Measurements from ENCODE around the gene CDRT15. TPM values are rescaled to one million over a fixed set of nuclear protein-coding genes. Genes with fewer than 3 reads are reported as not detected.

Gene CDRT15
- total RNA-seq, 1 experiment from 2014 or later, result not detected

DNA sequence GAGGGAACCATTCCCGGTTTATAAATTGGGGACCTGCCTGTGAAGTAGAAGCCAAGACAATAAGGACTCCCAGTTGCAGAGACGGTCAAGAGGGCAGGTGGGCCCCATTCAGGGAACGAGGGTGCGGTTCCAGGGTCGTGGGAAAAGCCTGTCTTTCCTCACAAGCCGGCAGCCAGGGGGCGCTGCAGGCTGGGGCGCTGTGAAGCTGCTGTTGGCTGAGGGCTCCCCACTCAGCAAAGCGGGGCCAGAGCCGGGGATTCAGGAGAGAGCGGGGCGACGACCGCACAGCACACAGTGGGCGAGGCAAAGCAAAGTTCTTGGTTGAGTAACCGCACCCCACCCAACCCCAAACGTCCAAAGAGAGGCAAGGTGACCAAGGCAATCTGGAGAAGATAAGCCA lies 24.9 kb downstream of the CDRT15 start:
- no peaks in the 10 kb centered on the region for H3K27me3 ChIP-seq (ENCODE audit: low read length)
- H3K4me2 ChIP-seq (ENCODE audit: low read length), result no peak overlapping the region
- ChIA-PET CTCF (no interaction called here), POLR2A (ENCODE audit: unreplicated experiment) (no interaction called here)
- BruUV-seq (replicated peaks), result no TSS peak
- H3K36me3 ChIP-seq (ENCODE audit: low read depth, low read length), result peaks cover 41% of the 10 kb centered on the region
- 0 out of 2 replicates have a peak, but pooled peaks cover under 1% of the 10 kb centered on the region for H3K4me1 ChIP-seq (ENCODE audit: insufficient read depth, low read length)
- H3K27ac ChIP-seq (ENCODE audit: low read length), result no peak overlapping the region
- H3K79me2 ChIP-seq (ENCODE audit: low read length), result no peaks in the 10 kb centered on the region
- DNase-seq, result no peak
- H3K9me3 ChIP-seq (ENCODE audit: low read length), result no peaks in the 10 kb centered on the region
- no peak overlapping the region for H2AFZ ChIP-seq (ENCODE audit: low read length)
- H3K9me2 ChIP-seq (replicated peaks; ENCODE audit: low read length), result no peaks in the 10 kb centered on the region
- H3K4me3 ChIP-seq (ENCODE audit: low read length), result no peak overlapping the region
- intact Hi-C loops (cut with micrococcal nuclease), result no loop called here
- H3K9ac ChIP-seq (ENCODE audit: low read length), result no peak overlapping the region
- H3F3A ChIP-seq (ENCODE audit: low read length, unreplicated experiment), result no peaks in the 10 kb centered on the region
- ATAC-seq, result no peak
- TF ChIP-seq, protein P1, sequence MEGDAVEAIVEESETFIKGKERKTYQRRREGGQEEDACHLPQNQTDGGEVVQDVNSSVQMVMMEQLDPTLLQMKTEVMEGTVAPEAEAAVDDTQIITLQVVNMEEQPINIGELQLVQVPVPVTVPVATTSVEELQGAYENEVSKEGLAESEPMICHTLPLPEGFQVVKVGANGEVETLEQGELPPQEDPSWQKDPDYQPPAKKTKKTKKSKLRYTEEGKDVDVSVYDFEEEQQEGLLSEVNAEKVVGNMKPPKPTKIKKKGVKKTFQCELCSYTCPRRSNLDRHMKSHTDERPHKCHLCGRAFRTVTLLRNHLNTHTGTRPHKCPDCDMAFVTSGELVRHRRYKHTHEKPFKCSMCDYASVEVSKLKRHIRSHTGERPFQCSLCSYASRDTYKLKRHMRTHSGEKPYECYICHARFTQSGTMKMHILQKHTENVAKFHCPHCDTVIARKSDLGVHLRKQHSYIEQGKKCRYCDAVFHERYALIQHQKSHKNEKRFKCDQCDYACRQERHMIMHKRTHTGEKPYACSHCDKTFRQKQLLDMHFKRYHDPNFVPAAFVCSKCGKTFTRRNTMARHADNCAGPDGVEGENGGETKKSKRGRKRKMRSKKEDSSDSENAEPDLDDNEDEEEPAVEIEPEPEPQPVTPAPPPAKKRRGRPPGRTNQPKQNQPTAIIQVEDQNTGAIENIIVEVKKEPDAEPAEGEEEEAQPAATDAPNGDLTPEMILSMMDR (conservative IDR thresholded peaks at IDR 0.05; ENCODE audit: low read depth, low read length), result peak; percentile 49
- TF ChIP-seq EZH2 (IDR thresholded peaks at IDR 0.05; ENCODE audit: low read length, unreplicated experiment), result no peak
- TF ChIP-seq EZH2phosphoT487 (IDR thresholded peaks at IDR 0.05; ENCODE audit: borderline replicate concordance, low read length), result no peak
- no peaks in the 10 kb centered on the region; the same call in 1 of the 2 replicates for H4K20me1 ChIP-seq (ENCODE audit: low read length)

DNA sequence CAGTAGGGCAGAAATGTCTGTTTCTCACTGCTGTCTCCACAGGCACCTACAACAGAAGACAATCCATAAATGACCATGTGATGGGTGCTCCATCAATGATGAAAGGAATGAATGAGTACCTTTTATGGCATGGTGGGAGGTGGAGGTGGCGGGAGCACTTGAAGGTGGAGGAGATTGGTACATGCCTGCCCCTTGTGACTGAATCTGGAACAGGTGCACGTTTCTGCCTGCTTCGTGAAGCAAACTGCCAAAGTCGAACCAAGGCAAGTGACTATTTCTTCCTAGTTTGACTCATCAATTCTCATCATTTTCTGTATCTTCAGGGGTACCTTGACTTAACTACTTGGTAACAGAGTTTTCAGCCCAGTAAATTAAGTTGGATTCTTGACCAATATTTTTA lies 25.4 kb downstream of the CDRT15 start:
- ATAC-seq (no peak), DNase-seq (no peak)
- Histone ChIP-seq H3K4me2 (ENCODE audit: low read length) (no peak overlapping the region), H3K27ac (ENCODE audit: low read length) (no peak overlapping the region), H3K27me3 (ENCODE audit: low read length) (no peaks in the 10 kb centered on the region), H3K9ac (ENCODE audit: low read length) (no peak overlapping the region), H3K36me3 (ENCODE audit: low read depth, low read length) (peaks cover 41% of the 10 kb centered on the region), H2AFZ (ENCODE audit: low read length) (no peak overlapping the region), H3K4me3 (ENCODE audit: low read length) (no peak overlapping the region), H3K9me2 (replicated peaks; ENCODE audit: low read length) (no peaks in the 10 kb centered on the region), H4K20me1 (ENCODE audit: low read length) (peaks cover 3% of the 10 kb centered on the region; the same call in 1 of the 2 replicates), H3K4me1 (ENCODE audit: insufficient read depth, low read length) (peaks cover 6% of the 10 kb centered on the region), H3K79me2 (ENCODE audit: low read length) (no peaks in the 10 kb centered on the region), H3F3A (ENCODE audit: low read length, unreplicated experiment) (no peaks in the 10 kb centered on the region), H3K9me3 (ENCODE audit: low read length) (no peaks in the 10 kb centered on the region)
- BruUV-seq (replicated peaks), result no TSS peak
- CTCF ChIA-PET, result no interaction called here
- intact Hi-C loops (cut with micrococcal nuclease), result no loop called here
- TF ChIP-seq EZH2phosphoT487 (IDR thresholded peaks at IDR 0.05; ENCODE audit: borderline replicate concordance, low read length) (no peak), EZH2 (IDR thresholded peaks at IDR 0.05; ENCODE audit: low read length, unreplicated experiment) (no peak)
- TF ChIP-seq, protein P1 (conservative IDR thresholded peaks at IDR 0.05; ENCODE audit: low read depth, low read length), result no peak
- POLR2A ChIA-PET (ENCODE audit: unreplicated experiment), result no interaction called here

DNA sequence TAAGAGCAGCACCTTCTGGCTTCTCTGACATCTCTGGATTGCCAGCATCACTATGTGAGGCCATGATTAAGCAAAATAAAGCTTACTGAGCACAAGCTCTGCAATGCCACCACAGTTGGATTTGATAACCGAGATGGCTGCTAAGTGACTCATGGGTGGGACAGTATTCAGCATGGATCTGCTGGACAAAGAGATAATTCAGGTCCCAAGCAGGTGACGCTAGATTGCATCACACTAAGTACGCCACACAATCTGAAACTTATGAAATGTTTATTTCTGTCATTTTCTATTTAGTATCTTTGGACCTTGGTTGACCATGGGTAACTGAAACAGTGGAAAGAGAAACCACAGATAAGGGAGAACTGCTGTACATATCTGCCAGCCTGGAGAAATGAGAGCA lies 27.4 kb downstream of the CDRT15 start:
- Histone ChIP-seq H3K9me2 (replicated peaks; ENCODE audit: low read length) (no peaks in the 10 kb centered on the region), H2AFZ (ENCODE audit: low read length) (no peak overlapping the region), H3K4me1 (ENCODE audit: insufficient read depth, low read length) (peaks cover 16% of the 10 kb centered on the region), H3K9ac (ENCODE audit: low read length) (no peak overlapping the region), H3F3A (ENCODE audit: low read length, unreplicated experiment) (no peaks in the 10 kb centered on the region), H3K27me3 (ENCODE audit: low read length) (no peaks in the 10 kb centered on the region), H4K20me1 (ENCODE audit: low read length) (peaks cover 10% of the 10 kb centered on the region; the same call in 1 of the 2 replicates), H3K9me3 (ENCODE audit: low read length) (no peaks in the 10 kb centered on the region), H3K36me3 (ENCODE audit: low read depth, low read length) (peaks cover 41% of the 10 kb centered on the region), H3K27ac (ENCODE audit: low read length) (no peak overlapping the region), H3K4me2 (ENCODE audit: low read length) (no peak overlapping the region), H3K79me2 (ENCODE audit: low read length) (no peaks in the 10 kb centered on the region), H3K4me3 (ENCODE audit: low read length) (no peak overlapping the region)
- intact Hi-C loops (cut with micrococcal nuclease), result loop anchor here (10.0 kb wide), 1 partner anchor 144 kb away; the partner anchor contains the start of gene COX10
- ChIA-PET CTCF (no interaction called here), POLR2A (ENCODE audit: unreplicated experiment) (no interaction called here)
- no TSS peak for BruUV-seq (replicated peaks)
- ATAC-seq (no peak), DNase-seq (no peak)
- TF ChIP-seq EZH2 (IDR thresholded peaks at IDR 0.05; ENCODE audit: low read length, unreplicated experiment) (no peak), EZH2phosphoT487 (IDR thresholded peaks at IDR 0.05; ENCODE audit: borderline replicate concordance, low read length) (no peak)
- TF ChIP-seq, protein P1 (conservative IDR thresholded peaks at IDR 0.05; ENCODE audit: low read depth, low read length), result no peak
